Stimulated activated CD4-positive, alpha-beta T cell treated with anti-CD3 and anti-CD28 coated beads, Interleukin-1b, Interleukin-23, amount 100 ng/mL, for 1 hour (primary cell): Measurements from ENCODE around the gene DPP7.
"Not testable (repeated sequence)": the region's sequence is repeated elsewhere in the genome, so short reads cannot be mapped to it uniquely, and the experiment has no call there.

Experiments used
- DNase-seq, 2 donors: peaks; one replicate each; pipeline ENCODE4 v3.0.0-alpha.2; 2020; ENCODE audit warnings: low read depth in 2 of 2

Gene DPP7

DNA sequence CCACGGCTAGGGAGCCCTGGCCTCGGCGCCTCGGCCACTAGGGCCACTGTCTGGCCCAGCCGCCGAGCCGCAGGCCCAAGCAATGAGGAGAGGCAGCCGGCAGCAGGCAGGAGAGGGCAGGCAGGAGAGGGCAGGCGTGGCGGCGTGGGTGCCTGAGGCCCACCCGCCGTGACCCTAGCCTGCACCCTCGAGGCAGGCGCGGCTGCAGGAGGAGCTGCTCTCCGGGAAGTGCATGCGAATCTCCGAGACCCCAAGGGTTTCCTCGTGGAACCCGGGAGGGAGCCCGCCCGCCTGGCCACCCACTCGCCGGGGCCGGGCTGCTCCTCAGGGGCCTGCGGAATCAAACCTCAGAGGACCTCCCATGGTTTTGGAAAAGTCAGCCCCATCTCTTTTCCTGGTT, 33.7 kb upstream of the DPP7 start:
- no peak for DNase-seq

DNA sequence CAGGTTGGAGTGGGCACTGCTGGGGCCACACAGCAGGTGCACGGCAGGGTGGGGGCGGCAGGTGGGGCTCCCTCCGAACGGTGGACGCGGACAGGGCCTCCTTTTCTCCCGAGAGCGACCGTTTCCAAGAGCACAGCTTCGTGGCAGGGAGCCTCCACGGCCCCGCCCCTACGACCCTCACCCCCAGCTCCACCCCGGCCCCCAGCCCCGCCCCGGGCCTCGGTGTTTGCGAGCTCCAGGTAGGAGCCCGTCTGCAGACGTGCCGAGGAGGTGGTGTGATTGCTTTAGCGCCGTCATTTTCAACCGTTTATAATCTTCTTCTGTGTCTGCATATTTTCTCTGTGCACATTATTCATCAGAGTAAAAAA, 33.2 kb upstream of the DPP7 start:
- no peak for DNase-seq

DNA sequence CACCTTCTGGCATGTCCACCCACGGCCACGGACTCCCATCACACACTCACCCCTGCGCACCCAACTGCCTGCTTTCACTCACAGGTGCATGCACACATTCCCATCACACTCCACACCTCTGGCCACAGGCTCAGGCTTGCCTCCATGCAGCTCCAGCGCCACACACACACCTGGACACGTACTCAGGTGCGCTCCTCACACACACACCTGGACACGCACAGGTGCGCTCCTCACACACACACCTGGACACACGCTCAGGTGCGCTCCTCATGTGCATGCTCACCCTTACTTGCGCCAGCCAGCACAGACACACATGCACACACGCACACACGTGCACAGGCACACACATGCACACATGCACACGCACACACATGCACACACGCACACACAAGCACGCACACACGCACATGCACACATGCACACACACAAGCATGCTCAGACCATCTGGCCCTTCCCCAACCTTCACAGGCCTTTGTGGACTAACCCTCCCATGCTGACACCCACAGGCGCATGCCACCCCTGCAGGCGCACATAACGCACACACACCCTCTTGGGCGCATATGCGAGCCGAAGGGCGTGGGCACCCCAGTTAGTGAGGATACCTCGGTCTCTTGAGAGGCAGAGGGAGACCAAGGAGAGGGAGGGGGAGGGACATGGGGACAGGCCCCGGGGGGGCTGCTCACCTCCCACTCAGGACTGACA, 32.7 kb upstream of the DPP7 start:
- DNase-seq = no peak

DNA sequence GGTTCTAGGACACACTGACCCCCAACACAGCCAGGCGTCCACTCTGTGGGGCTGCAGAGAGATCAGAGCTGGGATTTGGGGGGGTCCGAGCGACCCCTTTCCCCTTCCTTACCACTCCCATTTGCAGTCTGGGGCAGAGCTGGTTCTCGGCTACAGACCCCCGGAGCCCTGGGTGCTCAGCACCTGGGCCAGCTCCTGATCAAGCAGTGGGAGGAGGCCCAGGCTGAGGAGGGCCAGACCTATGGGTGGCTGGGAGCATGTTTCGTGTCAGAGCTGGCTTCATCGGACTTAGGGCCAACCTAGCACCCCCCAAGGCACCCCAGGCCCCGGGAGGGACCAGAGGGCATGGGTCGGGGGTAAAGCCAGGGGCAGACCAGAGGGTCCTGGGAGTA, 32.0 kb upstream of the DPP7 start:
- DNase-seq = no peak

DNA sequence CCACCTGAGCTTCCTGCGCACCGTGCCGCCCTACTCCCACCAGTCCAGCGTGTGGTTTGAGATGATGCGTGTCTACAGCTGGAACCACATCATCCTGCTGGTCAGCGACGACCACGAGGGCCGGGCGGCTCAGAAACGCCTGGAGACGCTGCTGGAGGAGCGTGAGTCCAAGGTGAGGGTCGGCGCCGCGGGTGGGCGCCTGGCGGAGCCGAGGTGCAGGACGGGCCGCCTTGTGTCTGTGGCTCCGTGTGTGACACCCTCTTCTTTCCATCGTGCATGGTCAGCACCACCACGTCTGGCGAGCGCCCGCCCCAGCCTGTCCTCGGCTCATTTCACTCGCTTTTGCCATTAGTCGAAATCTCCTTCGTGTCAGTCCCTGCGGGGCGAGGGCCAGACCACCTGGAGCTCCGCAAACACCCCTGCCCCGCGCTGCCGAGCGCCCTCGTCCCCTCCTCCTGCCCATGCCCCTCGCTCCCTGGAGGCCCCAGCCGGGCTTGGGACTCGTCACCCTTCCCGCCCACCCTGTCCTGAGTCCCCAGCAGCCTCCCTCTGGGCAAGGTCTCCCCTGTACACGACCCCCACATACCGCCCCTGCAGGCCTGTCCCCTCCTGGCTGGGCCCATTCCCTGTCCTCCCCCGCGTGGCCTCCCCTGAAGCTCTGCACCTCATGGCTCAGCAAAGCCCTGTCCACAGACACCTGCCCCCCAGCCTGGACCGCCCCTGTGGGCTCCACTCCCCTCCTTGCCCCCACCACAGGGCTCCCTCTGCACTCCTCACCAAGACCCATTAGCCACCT, 31.4 kb upstream of the DPP7 start:
- DNase-seq = no peak

DNA sequence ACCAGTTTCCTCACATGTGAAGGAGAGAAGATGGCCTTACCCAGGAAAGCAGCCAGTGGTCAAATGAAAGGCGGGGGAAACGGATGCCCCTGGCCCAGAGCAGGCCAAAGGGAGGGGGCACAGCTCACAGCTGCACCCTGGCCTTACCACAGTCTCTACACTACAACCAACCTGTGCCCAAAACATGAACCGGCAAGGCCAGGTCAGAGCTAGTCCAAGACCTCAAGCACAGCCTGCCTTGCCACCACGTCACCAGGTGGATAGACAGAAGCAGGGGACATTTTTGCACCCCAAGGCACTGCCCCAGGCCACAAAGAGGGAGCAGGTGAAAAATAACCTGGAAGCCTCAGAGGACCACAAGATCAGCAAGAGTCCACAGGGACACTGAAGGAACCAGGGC, 28.9 kb upstream of the DPP7 start:
- no peak for DNase-seq

DNA sequence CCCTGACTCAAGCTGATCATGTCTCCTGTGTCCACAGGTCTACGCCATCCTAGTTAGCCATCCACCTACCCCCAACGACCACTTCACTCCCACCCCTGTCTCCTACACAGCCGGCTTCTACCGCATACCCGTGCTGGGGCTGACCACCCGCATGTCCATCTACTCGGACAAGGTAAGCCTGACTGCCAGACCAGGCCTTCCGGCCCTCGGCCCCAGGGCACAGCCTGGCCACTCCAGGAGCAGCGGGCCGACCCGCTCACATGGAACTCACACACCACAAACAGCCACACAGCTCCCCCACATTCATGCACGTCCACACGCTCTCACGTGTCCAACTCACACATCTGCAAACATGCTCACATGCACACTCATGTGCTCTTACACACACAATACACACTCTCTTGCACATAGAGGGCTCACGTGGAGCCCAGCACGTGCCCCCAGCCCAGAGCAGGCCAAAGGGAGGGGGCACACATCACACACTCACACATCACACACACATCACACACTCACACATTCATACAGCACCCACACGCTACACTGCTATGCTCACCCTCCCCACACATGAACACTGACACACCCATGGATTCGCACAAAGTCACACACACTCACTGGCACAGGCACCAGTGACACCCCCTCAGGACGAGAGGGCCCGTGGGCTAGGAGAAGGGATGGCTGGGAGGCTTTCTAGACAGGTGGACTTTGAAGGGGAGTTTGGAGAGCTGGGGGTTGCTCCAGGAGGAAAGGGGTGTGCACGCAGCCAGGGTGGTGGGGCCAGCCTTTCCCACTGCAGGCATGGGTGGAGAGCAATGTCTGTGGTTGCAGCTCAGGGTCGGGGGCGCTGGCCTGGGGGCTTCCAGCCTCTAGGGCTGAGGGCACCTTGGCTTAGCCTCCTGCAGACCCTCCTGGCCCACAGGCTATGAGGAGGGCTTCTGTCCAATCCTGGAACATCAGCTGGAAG, 27.7 kb upstream of the DPP7 start:
- DNase-seq = no peak

DNA sequence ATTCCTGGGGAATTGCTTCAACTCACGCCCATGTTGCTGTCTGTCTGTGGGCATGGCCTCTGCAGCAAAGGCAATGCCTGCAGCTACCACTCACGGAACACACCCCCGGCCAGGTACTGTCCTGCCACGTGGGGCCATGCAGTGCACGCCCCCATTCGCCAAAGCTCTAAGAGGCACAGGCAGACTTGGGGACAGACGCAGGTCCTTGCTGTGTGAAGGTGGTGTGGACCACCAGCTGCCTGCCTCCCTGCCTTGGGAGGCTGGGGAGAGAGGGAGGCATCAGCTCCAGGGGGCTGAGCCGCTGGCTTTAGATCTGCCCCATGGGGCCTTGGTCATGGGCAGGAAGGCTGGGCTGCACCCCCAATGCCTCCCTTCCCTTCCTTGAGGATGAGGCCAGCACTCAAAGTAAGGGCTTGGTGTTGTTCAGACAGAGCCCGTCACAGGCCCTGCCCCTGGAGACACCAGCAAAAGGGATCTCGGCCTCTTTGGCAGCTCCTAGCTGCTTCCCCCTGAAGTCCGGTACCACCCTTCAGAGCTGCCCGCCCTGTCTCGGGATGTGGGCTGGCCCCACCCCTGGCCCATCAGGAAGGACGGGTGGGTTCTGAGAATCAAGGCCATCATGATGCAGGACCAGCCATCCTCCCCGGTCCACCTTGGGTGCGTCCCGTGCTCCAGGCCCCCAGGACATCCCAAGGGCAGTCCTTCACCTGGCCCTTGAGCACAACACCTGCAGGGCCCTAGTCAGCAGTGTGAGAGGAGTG, 26.7 kb upstream of the DPP7 start:
- no peak for DNase-seq

DNA sequence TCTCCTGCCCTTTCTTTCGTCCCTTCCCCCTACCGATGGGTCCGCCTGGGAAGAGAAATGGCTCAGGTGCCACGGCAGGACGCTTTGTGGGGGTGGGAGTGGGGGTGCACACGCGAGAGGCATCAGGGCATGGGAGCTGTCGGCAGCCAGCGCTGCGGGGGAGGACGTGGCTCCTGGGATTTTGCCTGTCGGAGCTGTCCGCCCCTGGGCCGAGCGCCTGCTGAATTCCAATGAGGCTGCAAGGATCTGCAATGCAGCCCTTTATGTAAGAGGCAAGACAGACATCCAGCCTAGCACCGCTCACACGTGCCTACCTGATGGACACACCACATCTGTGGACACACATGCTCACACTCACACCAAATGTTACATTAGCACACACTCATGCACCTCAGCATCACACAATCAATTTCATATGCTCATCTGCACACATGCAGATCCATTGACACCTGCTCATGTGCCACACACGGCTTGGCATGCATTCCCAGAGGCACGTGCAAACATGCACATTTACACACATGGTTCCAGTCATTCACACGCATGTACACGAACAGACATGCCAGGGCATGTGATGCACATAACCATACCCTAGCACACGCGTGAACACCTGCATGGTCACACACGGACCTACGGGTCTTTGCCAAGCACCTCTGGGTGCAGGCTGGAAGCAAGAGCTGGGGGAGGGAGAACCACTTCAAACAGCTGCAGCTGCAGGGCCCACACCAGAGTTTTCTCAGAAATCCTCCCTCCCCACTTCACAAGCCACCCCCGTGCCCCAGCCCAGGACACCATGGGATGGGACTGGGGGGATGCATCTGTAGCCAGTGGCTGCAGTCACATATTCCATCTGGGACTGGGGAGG, 25.8 kb upstream of the DPP7 start:
- DNase-seq = no peak

DNA sequence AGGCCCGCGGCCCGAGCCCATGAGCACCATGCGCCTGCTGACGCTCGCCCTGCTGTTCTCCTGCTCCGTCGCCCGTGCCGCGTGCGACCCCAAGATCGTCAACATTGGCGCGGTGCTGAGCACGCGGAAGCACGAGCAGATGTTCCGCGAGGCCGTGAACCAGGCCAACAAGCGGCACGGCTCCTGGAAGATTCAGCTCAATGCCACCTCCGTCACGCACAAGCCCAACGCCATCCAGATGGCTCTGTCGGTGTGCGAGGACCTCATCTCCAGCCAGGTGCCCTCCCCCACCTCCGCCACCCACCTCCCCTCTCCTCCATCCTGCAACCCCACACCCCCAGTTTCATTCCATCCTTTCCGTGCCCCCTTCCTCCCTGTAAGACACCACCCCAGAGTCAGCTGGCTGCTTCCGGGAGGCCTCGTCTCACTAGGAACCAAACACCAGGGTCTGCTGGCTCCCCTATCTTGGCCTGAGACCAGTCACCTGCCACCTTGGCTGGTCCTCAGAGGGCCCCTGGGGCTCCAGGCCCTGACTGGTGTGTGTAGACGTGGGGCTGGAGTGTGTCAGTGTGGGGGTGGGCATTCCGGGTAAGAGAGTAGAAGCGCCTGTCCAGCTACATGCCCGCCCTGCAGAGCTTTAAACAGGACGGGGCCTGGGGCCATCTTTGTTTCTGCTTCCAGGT, 25.1 kb upstream of the DPP7 start:
- no peak for DNase-seq

DNA sequence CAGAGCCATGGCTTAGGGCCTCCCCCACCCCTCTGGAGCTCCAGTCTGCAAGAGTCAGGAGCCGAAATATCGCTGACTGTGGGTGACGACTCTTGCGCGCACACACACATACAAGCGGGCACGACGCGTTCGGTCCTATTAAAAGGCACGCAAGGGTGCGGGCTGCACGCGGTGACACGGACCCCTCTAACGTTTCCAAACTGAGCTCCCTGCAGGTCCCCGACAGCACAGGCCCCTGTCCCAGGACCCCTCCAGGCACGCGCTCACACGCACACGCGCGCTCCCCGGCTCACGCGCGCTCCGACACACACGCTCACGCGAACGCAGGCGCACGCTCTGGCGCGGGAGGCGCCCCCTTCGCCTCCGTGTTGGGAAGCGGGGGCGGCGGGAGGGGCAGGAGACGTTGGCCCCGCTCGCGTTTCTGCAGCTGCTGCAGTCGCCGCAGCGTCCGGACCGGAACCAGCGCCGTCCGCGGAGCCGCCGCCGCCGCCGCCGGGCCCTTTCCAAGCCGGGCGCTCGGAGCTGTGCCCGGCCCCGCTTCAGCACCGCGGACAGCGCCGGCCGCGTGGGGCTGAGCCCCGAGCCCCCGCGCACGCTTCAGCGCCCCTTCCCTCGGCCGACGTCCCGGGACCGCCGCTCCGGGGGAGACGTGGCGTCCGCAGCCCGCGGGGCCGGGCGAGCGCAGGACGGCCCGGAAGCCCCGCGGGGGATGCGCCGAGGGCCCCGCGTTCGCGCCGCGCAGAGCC, 24.4 kb upstream of the DPP7 start, which contains the start of gene GRIN1:
GRIN1 (plus strand) TSS at position 433 of the 746 bp plus-strand sequence. CDS start 333 bp downstream, outside the sequence.
- no peak for DNase-seq

DNA sequence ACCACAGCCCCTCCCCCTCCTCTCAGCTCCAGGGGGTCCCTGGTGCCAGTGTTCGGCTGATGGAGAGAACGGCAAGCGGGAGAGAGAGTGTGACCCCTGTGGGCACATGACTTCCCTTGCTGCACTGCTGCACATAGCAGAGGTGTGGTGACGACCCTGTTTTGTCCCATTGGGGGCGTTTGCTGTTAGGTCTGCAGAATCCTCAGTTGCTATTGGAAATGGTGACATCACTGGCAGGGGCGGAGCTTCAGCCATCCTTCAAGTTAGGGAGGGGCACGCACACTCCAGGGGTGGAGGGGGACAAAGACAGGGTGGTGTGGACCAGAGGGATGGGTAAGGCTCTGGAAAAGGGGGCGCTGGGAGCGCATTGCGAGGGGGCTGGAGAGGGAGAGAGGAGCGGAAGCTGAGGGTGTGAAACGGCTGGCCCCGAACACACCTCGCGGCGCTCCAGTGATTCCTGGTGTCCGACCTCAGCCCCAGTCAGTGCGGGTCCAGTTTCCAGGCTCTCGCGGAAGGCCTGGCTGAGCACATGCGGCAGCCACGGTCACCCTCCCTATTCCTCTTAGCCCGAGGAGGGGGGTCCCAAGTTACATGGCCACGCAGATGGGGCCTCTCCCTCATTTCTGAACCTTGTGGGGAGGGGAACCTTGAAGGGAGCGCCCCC, 23.7 kb upstream of the DPP7 start:
- no peak for DNase-seq

DNA sequence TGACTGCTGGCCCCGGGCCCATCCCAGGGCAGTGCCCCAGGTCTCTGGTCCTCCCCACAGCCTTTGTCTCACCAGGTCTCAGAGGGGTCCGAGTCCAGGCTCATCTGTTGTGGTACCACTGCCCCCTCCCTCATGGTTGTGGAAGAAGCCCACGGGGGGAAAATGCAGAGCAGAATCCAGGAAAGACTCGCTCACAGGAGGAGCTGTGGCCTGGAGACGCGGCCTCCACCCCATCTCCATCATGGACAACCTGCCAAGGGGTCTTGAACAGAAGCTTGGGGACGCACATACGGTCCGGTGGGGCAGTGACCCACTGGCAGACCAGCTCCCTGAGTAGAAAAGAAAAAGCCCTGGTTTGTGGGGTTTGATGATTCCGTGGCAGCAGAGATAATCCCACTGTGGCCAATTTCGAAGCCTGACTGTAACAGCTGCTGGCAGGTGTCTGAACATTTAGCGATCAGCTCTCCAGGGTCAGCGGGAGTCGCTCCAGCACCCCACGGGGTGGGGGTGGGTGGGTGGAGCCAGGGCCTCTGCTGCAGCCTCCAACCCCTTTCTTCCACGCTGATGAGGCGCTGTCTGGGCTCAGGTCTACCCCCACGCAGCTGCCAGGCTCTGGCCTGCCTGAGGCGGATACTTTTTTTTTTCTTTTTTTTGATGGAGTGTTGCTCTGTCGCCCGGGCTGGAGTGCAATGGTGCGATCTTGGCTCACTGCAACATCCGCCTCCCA, 22.5 kb upstream of the DPP7 start:
- DNase-seq = no peak

DNA sequence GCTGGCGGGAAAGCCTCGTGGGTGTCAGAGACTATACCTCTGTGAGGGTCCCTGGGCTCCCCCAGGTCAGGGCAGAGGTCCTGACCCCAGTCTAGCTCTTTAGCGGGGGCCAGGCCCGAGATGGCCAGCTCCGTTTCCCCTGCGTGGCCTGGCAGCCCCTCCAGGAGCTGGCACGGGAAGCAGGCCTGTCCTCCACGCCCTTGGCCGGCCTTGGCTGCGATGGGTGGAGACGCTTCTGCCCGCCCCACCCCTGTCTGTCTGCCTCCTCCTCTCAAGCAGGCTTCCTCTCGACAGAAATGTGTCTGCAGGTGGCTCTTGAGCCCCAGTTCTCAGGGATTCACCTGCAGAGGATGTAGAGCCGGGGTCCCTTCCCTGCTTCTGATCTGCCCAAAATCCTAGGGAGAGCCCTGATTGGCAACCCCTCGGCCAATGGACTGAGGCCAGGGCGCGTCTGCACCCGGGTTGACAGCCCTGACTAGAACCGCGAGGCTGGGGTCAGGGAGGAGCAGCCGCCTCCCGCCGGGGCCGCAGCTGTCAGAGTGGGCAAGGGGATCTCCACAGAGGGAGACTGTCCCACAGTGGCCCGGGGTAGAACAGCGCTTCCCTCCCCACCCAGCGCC, 21.8 kb upstream of the DPP7 start:
- no peak for DNase-seq

DNA sequence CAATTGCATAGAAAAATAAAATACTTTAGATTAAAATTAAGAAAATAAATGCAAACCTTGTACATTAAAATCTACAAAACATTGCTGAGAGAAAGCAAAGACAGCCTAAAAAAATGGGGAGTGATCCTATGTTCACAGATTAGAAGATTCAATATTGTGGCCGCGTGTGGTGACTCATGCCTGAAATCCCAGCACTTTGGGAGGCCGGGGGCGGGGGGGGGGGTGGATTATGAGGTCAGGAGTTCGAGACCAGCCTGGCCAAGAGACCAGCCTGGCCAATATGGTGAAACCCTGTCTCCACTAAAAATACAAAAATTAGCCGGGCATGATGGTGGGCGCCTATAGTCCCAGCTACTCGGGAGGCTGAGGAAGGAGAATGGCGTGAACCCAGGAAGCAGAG, 20.6 kb upstream of the DPP7 start:
- DNase-seq = not testable (repeated sequence)

DNA sequence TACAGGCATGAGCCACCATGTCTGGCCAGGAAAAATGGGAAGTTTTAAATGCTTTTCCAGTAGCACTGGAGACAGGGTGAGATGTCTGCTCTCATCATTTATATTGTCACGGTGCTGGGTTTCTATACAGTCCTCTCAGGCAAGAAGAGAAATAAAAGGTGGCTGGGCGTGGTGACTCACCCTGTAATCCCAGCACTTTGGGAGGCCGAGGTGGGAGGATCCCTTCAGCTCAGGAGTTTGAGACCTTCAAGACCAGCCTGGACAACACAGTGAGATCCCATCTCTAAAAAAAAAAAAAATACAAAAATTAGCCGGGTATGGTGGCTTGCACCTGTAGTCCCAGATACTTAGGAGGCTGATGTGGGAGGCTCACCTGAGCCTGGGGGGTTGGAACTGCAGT, 19.7 kb upstream of the DPP7 start:
- no peak for DNase-seq

DNA sequence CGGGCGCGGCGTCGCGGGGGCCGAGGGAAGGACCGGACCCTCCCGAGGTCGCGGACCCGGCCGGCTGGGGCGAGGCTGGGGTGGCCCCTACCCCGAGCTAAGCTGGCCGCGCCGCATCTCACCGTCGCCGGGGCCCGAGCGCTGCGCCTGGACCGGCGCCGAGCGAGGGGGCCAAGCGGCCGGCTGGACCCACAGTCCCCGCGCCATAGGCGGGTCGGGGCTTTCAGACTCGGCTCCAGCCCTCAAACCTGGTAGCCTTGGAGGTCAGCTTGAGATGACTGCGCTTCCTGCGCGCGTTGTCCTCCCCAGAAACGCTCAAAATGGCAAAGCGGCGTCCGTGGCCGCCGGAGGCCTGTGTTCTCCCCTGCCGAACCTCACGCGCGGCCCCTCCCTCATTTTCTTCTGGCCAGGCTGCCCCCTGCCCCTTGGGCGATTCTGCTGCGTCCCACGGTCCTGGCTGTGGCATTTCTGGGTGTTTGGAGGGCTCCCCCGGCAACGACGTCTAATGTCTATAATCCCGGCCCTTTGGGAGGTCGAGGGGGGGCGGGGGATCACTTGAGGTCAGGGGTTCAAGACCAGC, 15.7 kb upstream of the DPP7 start:
- DNase-seq = no peak
